GM10248 (cell line): ENCODE data around the gene VASH2.

Experiments used
- CTCF ChIA-PET: fragments of 300-600 bp; sonication (Branson Sonifier 250); formaldehyde crosslinking; extraction: SDS; loops from one replicate; lab custom pipeline; 2021; ENCODE audit warnings: antibody characterized with exemption; lab: Yijun Ruan, JAX
- POLR2A ChIA-PET: fragments of 350-650 bp; sonication (Branson Sonifier 250); formaldehyde crosslinking; extraction: SDS; loops from one replicate; lab custom pipeline; 2020; ENCODE audit warnings: antibody characterized with exemption; lab: Yijun Ruan, JAX
- DNase-seq: peaks from one replicate; pipeline ENCODE4 v3.0.0; 2012; ENCODE audit errors: extremely low spot score
- CTCF ChIP-seq: IDR thresholded peaks from 2 replicates; pipeline ENCODE4 v1.5.1; 2012; ENCODE audit warnings: mild to moderate bottlenecking, low read depth; ENCODE audit errors: extremely low read depth, missing control alignments, control extremely low read depth

Gene VASH2

GRCh38 chr1:212966616-212967015 lies 16.3 kb downstream of the VASH2 start:
- TF ChIP-seq CTCF, result no peak
- CTCF ChIA-PET, result interaction anchor here (1.2 to 6.2 kb wide), 10 partner anchors 8 to 151 kb away, joined by 3 to 87 read pairs (median 13); partner anchors contain the start of gene VASH2
- no peak for DNase-seq
- POLR2A ChIA-PET, result interaction anchor here (1.2 to 2.9 kb wide), 2 partner anchors 9 to 16 kb away, joined by 4 to 11 read pairs; partner anchors contain the start of gene VASH2

- DNase-seq, result no peak
- no peak for TF ChIP-seq CTCF
- ChIA-PET POLR2A (interaction anchor here (1.0 to 2.9 kb wide), 3 partner anchors 10 to 19 kb away, joined by 3 to 11 read pairs (median 4); partner anchors contain the start of gene VASH2), CTCF (interaction anchor here (0.7 to 6.2 kb wide), 19 partner anchors 9 to 491 kb away, joined by 3 to 87 read pairs (median 4); partner anchors contain the start of genes NSL1, TATDN3 and VASH2)
Measured at GRCh38 chr1:212967801-212968200, 17.5 kb downstream of the VASH2 start.

- CTCF ChIA-PET, result interaction anchor here (1.1 to 6.2 kb wide), 15 partner anchors 10 to 491 kb away, joined by 3 to 87 read pairs (median 6); partner anchors contain the start of genes NSL1, TATDN3 and VASH2
- DNase-seq, result no peak
- TF ChIP-seq CTCF, result no peak
- POLR2A ChIA-PET, result interaction anchor here (1.0 to 2.9 kb wide), 2 partner anchors 11 to 18 kb away, joined by 3 to 11 read pairs; no protein-coding TSS in a partner anchor
Measured at GRCh38 chr1:212968368-212968863, 18.1 kb downstream of the VASH2 start.

GRCh38 chr1:212970085-212970484 lies 19.7 kb downstream of the VASH2 start:
- no peak for DNase-seq
- ChIA-PET CTCF (no interaction called here), POLR2A (no interaction called here)
- TF ChIP-seq CTCF, result no peak

GRCh38 chr1:212971312-212971711 lies 21.0 kb downstream of the VASH2 start:
- no peak for TF ChIP-seq CTCF
- CTCF ChIA-PET, result interaction anchor here (1.0 to 1.5 kb wide), 3 partner anchors 17 to 157 kb away, joined by 3 to 4 read pairs (median 4); no protein-coding TSS in a partner anchor
- DNase-seq, result no peak
- POLR2A ChIA-PET, result no interaction called here

- DNase-seq, result no peak
- ChIA-PET CTCF (interaction anchor here (1.5 to 1.6 kb wide), 2 partner anchors 9 to 16 kb away, joined by 3 read pairs; no protein-coding TSS in a partner anchor), POLR2A (interaction anchor here (1.3 kb wide), 1 partner anchor 15 kb away, joined by 3 read pairs; no protein-coding TSS in a partner anchor)
- no peak for TF ChIP-seq CTCF
Measured at GRCh38 chr1:212973426-212973825, 23.1 kb downstream of the VASH2 start.
